ENCODE measurements around the gene WNT11. TPM values are rescaled to one million over a fixed set of nuclear protein-coding genes. Genes with fewer than 3 reads are reported as not detected.

Gene WNT11
- total and polyA plus RNA-seq, 2 donors from 2014 or later = 0.80 to 2.2 TPM

- no peak for TF ChIP-seq CTCF (IDR thresholded peaks at IDR 0.05; ENCODE audit: borderline replicate concordance, extremely low read depth, insufficient read depth)
- FAIRE-seq (no peak), DNase-seq (no peak)
- Histone ChIP-seq H3K9me3 (ENCODE audit: control insufficient read depth in 2 of 3, insufficient read depth in 1 of 3, low read length in 3 of 3) (no peaks in the 10 kb centered on the region), H3K9ac (ENCODE audit: low read length in 3 of 3) (no peak overlapping the region), H3K4me3 (ENCODE audit: low read length in 3 of 3) (no peak overlapping the region), H3K27ac (ENCODE audit: low read depth in 2 of 2, low read length in 2 of 2) (no peak overlapping the region), H3K27me3 (ENCODE audit: control insufficient read depth, insufficient read depth, low read length) (no peaks in the 10 kb centered on the region), H3K4me1 (ENCODE audit: control insufficient read depth in 2 of 3, insufficient read depth in 2 of 3, low read depth in 1 of 3, low read length in 3 of 3) (no peaks in the 10 kb centered on the region), H3K36me3 (ENCODE audit: control insufficient read depth in 2 of 3, insufficient read depth in 3 of 3, low read length in 3 of 3) (no peaks in the 10 kb centered on the region)
- intact Hi-C loops (cut with DNase I) = no loop called here
Observed at GRCh38 chr11:76189682-76190081, 16.6 kb downstream of the WNT11 start.

GRCh38 chr11:76188873-76189272 lies 17.4 kb downstream of the WNT11 start:
- Histone ChIP-seq H3K9ac (ENCODE audit: low read length in 3 of 3) (no peak overlapping the region), H3K4me3 (ENCODE audit: low read length in 3 of 3) (no peak overlapping the region), H3K4me1 (ENCODE audit: control insufficient read depth in 2 of 3, insufficient read depth in 2 of 3, low read depth in 1 of 3, low read length in 3 of 3) (no peaks in the 10 kb centered on the region), H3K27ac (ENCODE audit: low read depth in 2 of 2, low read length in 2 of 2) (no peak overlapping the region), H3K36me3 (ENCODE audit: control insufficient read depth in 2 of 3, insufficient read depth in 3 of 3, low read length in 3 of 3) (no peaks in the 10 kb centered on the region), H3K27me3 (ENCODE audit: control insufficient read depth, insufficient read depth, low read length) (no peaks in the 10 kb centered on the region), H3K9me3 (ENCODE audit: control insufficient read depth in 2 of 3, insufficient read depth in 1 of 3, low read length in 3 of 3) (no peaks in the 10 kb centered on the region)
- TF ChIP-seq CTCF (IDR thresholded peaks at IDR 0.05; ENCODE audit: borderline replicate concordance, extremely low read depth, insufficient read depth) = no peak
- FAIRE-seq (no peak), DNase-seq (no peak)
- intact Hi-C loops (cut with DNase I) = no loop called here

- no peaks in the 10 kb centered on the region for H3K9me3 ChIP-seq (ENCODE audit: control insufficient read depth in 2 of 3, insufficient read depth in 1 of 3, low read length in 3 of 3)
- H3K27ac ChIP-seq (ENCODE audit: low read depth in 2 of 2, low read length in 2 of 2) = no peak overlapping the region
- no peaks in the 10 kb centered on the region for H3K4me1 ChIP-seq (ENCODE audit: control insufficient read depth in 2 of 3, insufficient read depth in 2 of 3, low read depth in 1 of 3, low read length in 3 of 3)
- no peaks in the 10 kb centered on the region for H3K27me3 ChIP-seq (ENCODE audit: control insufficient read depth, insufficient read depth, low read length)
- H3K36me3 ChIP-seq (ENCODE audit: control insufficient read depth in 2 of 3, insufficient read depth in 3 of 3, low read length in 3 of 3) = no peaks in the 10 kb centered on the region
- no peak overlapping the region for H3K4me3 ChIP-seq (ENCODE audit: low read length in 3 of 3)
- DNase-seq (no peak), FAIRE-seq (no peak)
- no peak overlapping the region for H3K9ac ChIP-seq (ENCODE audit: low read length in 3 of 3)
- intact Hi-C loops (cut with DNase I) = no loop called here
- TF ChIP-seq CTCF (IDR thresholded peaks at IDR 0.05; ENCODE audit: borderline replicate concordance, extremely low read depth, insufficient read depth) = no peak
Observed at GRCh38 chr11:76186776-76187279, 19.5 kb downstream of the WNT11 start.

- Histone ChIP-seq H3K9me3 (ENCODE audit: control insufficient read depth in 2 of 3, insufficient read depth in 1 of 3, low read length in 3 of 3) (no peaks in the 10 kb centered on the region), H3K4me1 (ENCODE audit: control insufficient read depth in 2 of 3, insufficient read depth in 2 of 3, low read depth in 1 of 3, low read length in 3 of 3) (no peaks in the 10 kb centered on the region), H3K36me3 (ENCODE audit: control insufficient read depth in 2 of 3, insufficient read depth in 3 of 3, low read length in 3 of 3) (no peaks in the 10 kb centered on the region), H3K9ac (ENCODE audit: low read length in 3 of 3) (no peak overlapping the region), H3K4me3 (ENCODE audit: low read length in 3 of 3) (no peak overlapping the region), H3K27ac (ENCODE audit: low read depth in 2 of 2, low read length in 2 of 2) (no peak overlapping the region), H3K27me3 (ENCODE audit: control insufficient read depth, insufficient read depth, low read length) (no peaks in the 10 kb centered on the region)
- FAIRE-seq (no peak), DNase-seq (peak; percentile 88 to 92 (median 90))
- intact Hi-C loops (cut with DNase I) = no loop called here
- no peak for TF ChIP-seq CTCF (IDR thresholded peaks at IDR 0.05; ENCODE audit: borderline replicate concordance, extremely low read depth, insufficient read depth)
Observed at GRCh38 chr11:76185931-76186401, 20.3 kb downstream of the WNT11 start.
